NCI-H2227 (cell line): ENCODE measurements around the gene ANAPC2.

Experiments used
- DNase-seq: peaks from one replicate; lab custom pipeline; 2025; ENCODE audit not compliant: unreplicated experiment; lab: John Stamatoyannopoulos, UW

The ANAPC2 gene

GRCh38 chr9:137227054-137227852 is 38.9 kb upstream of the ANAPC2 start, which contains the start of gene RNF224:
RNF224 (plus strand) TSS chr9:137227502; CDS start chr9:137228336, 834 bp downstream.
- peak; percentile 77 for DNase-seq

GRCh38 chr9:137226338-137227053 is 38.1 kb upstream of the ANAPC2 start:
- no peak for DNase-seq

GRCh38 chr9:137225699-137226331 is 37.5 kb upstream of the ANAPC2 start:
- DNase-seq = no peak

GRCh38 chr9:137224830-137225694 is 36.7 kb upstream of the ANAPC2 start, which contains the start of gene CYSRT1:
CYSRT1 (plus strand) TSS chr9:137225174; CDS start chr9:137225622, 448 bp downstream.
- DNase-seq = no peak

- peak; percentile 95 for DNase-seq
Measured at GRCh38 chr9:137223078-137223970, 35.0 kb upstream of the ANAPC2 start.

- peak; percentile 35 for DNase-seq
Measured at GRCh38 chr9:137222190-137223077, 34.1 kb upstream of the ANAPC2 start, which contains the start of gene RNF208. RNF208 (minus strand) TSS chr9:137222240; CDS start chr9:137221212, 1,028 bp downstream.

- peak; percentile 43 for DNase-seq
Measured at GRCh38 chr9:137221506-137222111, 33.2 kb upstream of the ANAPC2 start.

GRCh38 chr9:137221095-137221505 is 32.7 kb upstream of the ANAPC2 start:
- no peak for DNase-seq

GRCh38 chr9:137220317-137221094 is 32.1 kb upstream of the ANAPC2 start:
- no peak for DNase-seq

GRCh38 chr9:137219757-137220316 is 31.5 kb upstream of the ANAPC2 start:
- DNase-seq = no peak

GRCh38 chr9:137218754-137219271 is 30.5 kb upstream of the ANAPC2 start:
- no peak for DNase-seq

GRCh38 chr9:137218212-137218753 is 29.9 kb upstream of the ANAPC2 start:
- no peak for DNase-seq

- peak; percentile 84 for DNase-seq
Measured at GRCh38 chr9:137217276-137218211, 29.2 kb upstream of the ANAPC2 start.

GRCh38 chr9:137216188-137216965 is 28.0 kb upstream of the ANAPC2 start:
- no peak for DNase-seq
